Measurements from ENCODE around the gene SLC45A3.
A peak's percentile ranks its signal among the peaks of the same experiment; 100 is the strongest.

SLC45A3 gene

GRCh38 chr1:205610901-205611466 is 69.3 kb downstream of the SLC45A3 start:
- Histone ChIP-seq H3K4me3 (ENCODE audit: low read depth, low read length) (no peak overlapping the region), H3K4me1 (ENCODE audit: control insufficient read depth, insufficient read depth, low read length) (peaks cover 8% of the 10 kb centered on the region), H3K36me3 (ENCODE audit: control insufficient read depth in 2 of 2, insufficient read depth in 1 of 2, low read length in 2 of 2) (peaks cover 10 to 18% of the 10 kb centered on the region in 2 experiments), H3K27ac (ENCODE audit: extremely low read depth, low read depth, low read length) (no peak overlapping the region), H3K9me3 (ENCODE audit: control insufficient read depth, insufficient read depth, low read depth, low read length) (no peaks in the 10 kb centered on the region)
- peak; percentile 60 for TF ChIP-seq SCRT2 (tag by site-specific recombination; IDR thresholded peaks at IDR 0.05)
- TF ChIP-seq ZNF266 (tag by site-specific recombination; IDR thresholded peaks at IDR 0.05; ENCODE audit: low read depth): no peak
- no peak for TF ChIP-seq ZBTB6 (tag by site-specific recombination; IDR thresholded peaks at IDR 0.05)
- no peak for TF ChIP-seq ZNF184 (tag by site-specific recombination; IDR thresholded peaks at IDR 0.05)
- TF ChIP-seq, protein P1, sequence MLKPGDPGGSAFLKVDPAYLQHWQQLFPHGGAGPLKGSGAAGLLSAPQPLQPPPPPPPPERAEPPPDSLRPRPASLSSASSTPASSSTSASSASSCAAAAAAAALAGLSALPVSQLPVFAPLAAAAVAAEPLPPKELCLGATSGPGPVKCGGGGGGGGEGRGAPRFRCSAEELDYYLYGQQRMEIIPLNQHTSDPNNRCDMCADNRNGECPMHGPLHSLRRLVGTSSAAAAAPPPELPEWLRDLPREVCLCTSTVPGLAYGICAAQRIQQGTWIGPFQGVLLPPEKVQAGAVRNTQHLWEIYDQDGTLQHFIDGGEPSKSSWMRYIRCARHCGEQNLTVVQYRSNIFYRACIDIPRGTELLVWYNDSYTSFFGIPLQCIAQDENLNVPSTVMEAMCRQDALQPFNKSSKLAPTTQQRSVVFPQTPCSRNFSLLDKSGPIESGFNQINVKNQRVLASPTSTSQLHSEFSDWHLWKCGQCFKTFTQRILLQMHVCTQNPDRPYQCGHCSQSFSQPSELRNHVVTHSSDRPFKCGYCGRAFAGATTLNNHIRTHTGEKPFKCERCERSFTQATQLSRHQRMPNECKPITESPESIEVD (tag by site-specific recombination; IDR thresholded peaks at IDR 0.05): peak; percentile 90
- ChIA-PET POLR2A (no interaction called here), CTCF (interaction anchor here (1.1 to 1.2 kb wide), 2 partner anchors 10 to 19 kb away, joined by 3 read pairs; no protein-coding TSS in a partner anchor)

DNA sequence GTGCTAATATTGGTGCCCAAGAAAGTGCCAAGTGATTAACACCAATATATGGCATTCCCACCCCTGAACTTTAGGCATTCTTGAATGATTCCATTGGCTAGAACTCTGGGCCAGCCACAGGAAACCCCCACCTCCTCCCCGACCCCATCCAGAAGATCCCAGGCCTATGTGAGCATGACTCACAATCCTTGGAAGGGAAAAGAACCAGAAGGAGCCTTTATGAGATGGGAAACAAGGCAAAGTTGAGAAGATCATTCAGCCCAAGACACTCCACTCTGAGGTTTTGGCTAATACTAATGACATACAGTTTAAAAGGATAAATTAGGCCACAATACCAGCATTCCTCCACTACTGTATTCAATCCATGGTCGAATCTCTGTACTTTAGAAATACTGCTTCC is 70.3 kb downstream of the SLC45A3 start:
- Histone ChIP-seq H3K36me3 (ENCODE audit: control insufficient read depth in 2 of 2, insufficient read depth in 1 of 2, low read length in 2 of 2) (peaks cover 9 to 11% of the 10 kb centered on the region in 2 experiments), H3K9me3 (ENCODE audit: control insufficient read depth, insufficient read depth, low read depth, low read length) (no peaks in the 10 kb centered on the region), H3K4me3 (ENCODE audit: low read depth, low read length) (no peak overlapping the region), H3K4me1 (ENCODE audit: control insufficient read depth, insufficient read depth, low read length) (peaks cover 8% of the 10 kb centered on the region), H3K27ac (ENCODE audit: extremely low read depth, low read depth, low read length) (no peak overlapping the region; the same call in 1 of the 2 replicates)
- ChIA-PET POLR2A (no interaction called here), CTCF (no interaction called here)
- TF ChIP-seq, protein P2, sequence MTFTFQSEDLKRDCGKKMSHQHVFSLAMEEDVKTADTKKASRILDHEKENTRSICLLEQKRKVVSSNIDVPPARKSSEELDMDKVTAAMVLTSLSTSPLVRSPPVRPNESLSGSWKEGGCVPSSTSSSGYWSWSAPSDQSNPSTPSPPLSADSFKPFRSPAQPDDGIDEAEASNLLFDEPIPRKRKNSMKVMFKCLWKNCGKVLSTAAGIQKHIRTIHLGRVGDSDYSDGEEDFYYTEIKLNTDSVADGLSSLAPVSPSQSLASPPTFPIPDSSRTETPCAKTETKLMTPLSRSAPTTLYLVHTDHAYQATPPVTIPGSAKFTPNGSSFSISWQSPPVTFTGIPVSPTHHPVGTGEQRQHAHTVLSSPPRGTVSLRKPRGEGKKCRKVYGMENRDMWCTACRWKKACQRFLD (tag by site-specific recombination; IDR thresholded peaks at IDR 0.05): no peak
- TF ChIP-seq ZNF658 (tag by site-specific recombination; IDR thresholded peaks at IDR 0.05) (no peak), ZNF843 (tag by site-specific recombination; IDR thresholded peaks at IDR 0.05) (no peak), EGR2 (tag by site-specific recombination; IDR thresholded peaks at IDR 0.05; ENCODE audit: low read depth) (no peak), ZNF776 (tag by site-specific recombination; IDR thresholded peaks at IDR 0.05; ENCODE audit: borderline replicate concordance) (no peak), ZNF514 (tag by site-specific recombination; IDR thresholded peaks at IDR 0.05) (no peak), SETDB1 (IDR thresholded peaks at IDR 0.05; ENCODE audit: insufficient read length, low read length) (no peak), HOXD13 (CRISPR knock-in tag; IDR thresholded peaks at IDR 0.05; ENCODE audit: borderline replicate concordance) (no peak), ZNF184 (tag by site-specific recombination; IDR thresholded peaks at IDR 0.05) (no peak), ZNF529 (tag by site-specific recombination; IDR thresholded peaks at IDR 0.05; ENCODE audit: insufficient replicate concordance) (no peak), PRDM1 (tag by site-specific recombination; IDR thresholded peaks at IDR 0.05) (no peak), ATF2 (tag by site-specific recombination; IDR thresholded peaks at IDR 0.05; ENCODE audit: low read depth) (no peak)
- TF ChIP-seq, protein P3, sequence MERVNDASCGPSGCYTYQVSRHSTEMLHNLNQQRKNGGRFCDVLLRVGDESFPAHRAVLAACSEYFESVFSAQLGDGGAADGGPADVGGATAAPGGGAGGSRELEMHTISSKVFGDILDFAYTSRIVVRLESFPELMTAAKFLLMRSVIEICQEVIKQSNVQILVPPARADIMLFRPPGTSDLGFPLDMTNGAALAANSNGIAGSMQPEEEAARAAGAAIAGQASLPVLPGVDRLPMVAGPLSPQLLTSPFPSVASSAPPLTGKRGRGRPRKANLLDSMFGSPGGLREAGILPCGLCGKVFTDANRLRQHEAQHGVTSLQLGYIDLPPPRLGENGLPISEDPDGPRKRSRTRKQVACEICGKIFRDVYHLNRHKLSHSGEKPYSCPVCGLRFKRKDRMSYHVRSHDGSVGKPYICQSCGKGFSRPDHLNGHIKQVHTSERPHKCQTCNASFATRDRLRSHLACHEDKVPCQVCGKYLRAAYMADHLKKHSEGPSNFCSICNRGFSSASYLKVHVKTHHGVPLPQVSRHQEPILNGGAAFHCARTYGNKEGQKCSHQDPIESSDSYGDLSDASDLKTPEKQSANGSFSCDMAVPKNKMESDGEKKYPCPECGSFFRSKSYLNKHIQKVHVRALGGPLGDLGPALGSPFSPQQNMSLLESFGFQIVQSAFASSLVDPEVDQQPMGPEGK (tag by site-specific recombination; IDR thresholded peaks at IDR 0.05): no peak
- TF ChIP-seq, protein P4, sequence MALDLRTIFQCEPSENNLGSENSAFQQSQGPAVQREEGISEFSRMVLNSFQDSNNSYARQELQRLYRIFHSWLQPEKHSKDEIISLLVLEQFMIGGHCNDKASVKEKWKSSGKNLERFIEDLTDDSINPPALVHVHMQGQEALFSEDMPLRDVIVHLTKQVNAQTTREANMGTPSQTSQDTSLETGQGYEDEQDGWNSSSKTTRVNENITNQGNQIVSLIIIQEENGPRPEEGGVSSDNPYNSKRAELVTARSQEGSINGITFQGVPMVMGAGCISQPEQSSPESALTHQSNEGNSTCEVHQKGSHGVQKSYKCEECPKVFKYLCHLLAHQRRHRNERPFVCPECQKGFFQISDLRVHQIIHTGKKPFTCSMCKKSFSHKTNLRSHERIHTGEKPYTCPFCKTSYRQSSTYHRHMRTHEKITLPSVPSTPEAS (tag by site-specific recombination; IDR thresholded peaks at IDR 0.05): no peak
- TF ChIP-seq, protein P5, sequence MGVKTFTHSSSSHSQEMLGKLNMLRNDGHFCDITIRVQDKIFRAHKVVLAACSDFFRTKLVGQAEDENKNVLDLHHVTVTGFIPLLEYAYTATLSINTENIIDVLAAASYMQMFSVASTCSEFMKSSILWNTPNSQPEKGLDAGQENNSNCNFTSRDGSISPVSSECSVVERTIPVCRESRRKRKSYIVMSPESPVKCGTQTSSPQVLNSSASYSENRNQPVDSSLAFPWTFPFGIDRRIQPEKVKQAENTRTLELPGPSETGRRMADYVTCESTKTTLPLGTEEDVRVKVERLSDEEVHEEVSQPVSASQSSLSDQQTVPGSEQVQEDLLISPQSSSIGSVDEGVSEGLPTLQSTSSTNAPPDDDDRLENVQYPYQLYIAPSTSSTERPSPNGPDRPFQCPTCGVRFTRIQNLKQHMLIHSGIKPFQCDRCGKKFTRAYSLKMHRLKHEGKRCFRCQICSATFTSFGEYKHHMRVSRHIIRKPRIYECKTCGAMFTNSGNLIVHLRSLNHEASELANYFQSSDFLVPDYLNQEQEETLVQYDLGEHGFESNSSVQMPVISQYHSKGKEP (tag by site-specific recombination; IDR thresholded peaks at IDR 0.05): no peak
